A549 (cell line): ENCODE results near the gene SCUBE1. TPM values are rescaled to one million over a fixed set of nuclear protein-coding genes. Genes with fewer than 3 reads are reported as not detected.

Experiments
- ATAC-seq, 2 experiments: fragments of 200-7000 bp in 1 of 2; fragments of >200 bp in 1 of 2; cut with Nextera tagmentation in 1 of 2; cut with Tn5 transposase in 1 of 2; 3 replicates each; pipeline versions ENCODE4 v1.8.0 to v1.9.1; 2018 to 2020; ENCODE audit warnings: mild to moderate bottlenecking in 1 of 2, moderate library complexity in 1 of 2
- CTCF ChIA-PET: fragments of 300-600 bp; sonication (Branson Sonifier 250); formaldehyde crosslinking; extraction: SDS; loops from one replicate; lab custom pipeline; 2021; ENCODE audit warnings: antibody characterized with exemption, inconsistent platforms; lab: Yijun Ruan, JAX
- POLR2A ChIA-PET: fragments of 350-600 bp; formaldehyde crosslinking; extraction: SDS; loops from one replicate; lab custom pipeline; 2021; ENCODE audit warnings: antibody characterized with exemption, inconsistent platforms; lab: Yijun Ruan, JAX
- DNase-seq, 2 experiments: peaks; one replicate each; pipeline versions ENCODE4 v3.0.0 to v3.0.0-alpha.2; 2011 to 2016; ENCODE audit warnings: low read depth in 1 of 2, low spot score in 1 of 2
- FAIRE-seq: peaks from 2 replicates; lab custom pipeline; 2011; peaks lifted over from hg19 to GRCh38; lab: Jason Lieb, UNC
- H3K27ac ChIP-seq, 2 experiments: fragments of >200 bp; sonication (Bioruptor Twin); formaldehyde crosslinking; 3 replicates each; pipeline ENCODE4 v1.5.1; 2016 to 2017
- H3K4me1 ChIP-seq: fragments of >200 bp; sonication (Bioruptor Twin); formaldehyde crosslinking; 3 replicates; pipeline ENCODE4 v1.6.1; 2016
- H3K4me2 ChIP-seq: fragments of >200 bp; sonication (Bioruptor Twin); formaldehyde crosslinking; 3 replicates; pipeline ENCODE4 v1.6.1; 2016
- H3K4me3 ChIP-seq: fragments of >200 bp; sonication (Bioruptor Twin); formaldehyde crosslinking; 3 replicates; pipeline ENCODE4 v1.5.1; 2016
- H3K9me3 ChIP-seq: fragments of >200 bp; sonication (Bioruptor Twin); formaldehyde crosslinking; 3 replicates; pipeline ENCODE4 v1.6.1; 2016
- ATOH8 ChIP-seq: fragments of 250-450 bp; sonication (Bioruptor Pico); IDR thresholded peaks from 2 replicates; pipeline ENCODE4 v1.5.0; 2020; ENCODE audit warnings: low read depth, mild to moderate bottlenecking, moderate library complexity
- CBX2 ChIP-seq: fragments of 200-600 bp; sonication (generic); IDR thresholded peaks from 2 replicates; pipeline ENCODE4 v1.6.1; 2016; ENCODE audit warnings: low read depth, mild to moderate bottlenecking, borderline replicate concordance
- CEBPB ChIP-seq, 2 experiments: fragments of >200 bp in 1 of 2; sonication (Bioruptor Twin) in 1 of 2; formaldehyde crosslinking in 1 of 2; IDR thresholded peaks; 2 replicates each; pipeline ENCODE4 v1.6.1; 2012 to 2016
- E2F6 ChIP-seq: IDR thresholded peaks from 2 replicates; pipeline ENCODE4 v1.6.1; 2012; ENCODE audit warnings: low read depth, borderline replicate concordance
- ELK1 ChIP-seq: fragments of 150-350 bp; IDR thresholded peaks from 2 replicates; pipeline ENCODE4 v1.6.1; 2014; ENCODE audit warnings: low read depth, mild to moderate bottlenecking, low read length
- FOSB ChIP-seq: fragments of 250-450 bp; sonication (Bioruptor Pico); IDR thresholded peaks from 2 replicates; pipeline ENCODE4 v1.5.0; 2020; ENCODE audit warnings: mild to moderate bottlenecking, moderate library complexity
- FOXS1 ChIP-seq: fragments of 250-450 bp; sonication (Bioruptor Pico); IDR thresholded peaks from 2 replicates; pipeline ENCODE4 v1.5.0; 2020; ENCODE audit warnings: mild to moderate bottlenecking, moderate library complexity
- GATA3 ChIP-seq: IDR thresholded peaks from 2 replicates; pipeline ENCODE4 v1.6.1; 2012; ENCODE audit warnings: borderline replicate concordance
- HMGXB4 ChIP-seq: fragments of 250-450 bp; sonication (Bioruptor Pico); IDR thresholded peaks from 2 replicates; pipeline ENCODE4 v1.5.0; 2021; ENCODE audit warnings: mild to moderate bottlenecking, moderate library complexity, borderline replicate concordance
- JUNB ChIP-seq: fragments of >200 bp; sonication (Bioruptor Twin); formaldehyde crosslinking; IDR thresholded peaks from 2 replicates; pipeline ENCODE4 v1.6.1; 2016
- KDM1A ChIP-seq: fragments of 200-600 bp; sonication (generic); IDR thresholded peaks from 2 replicates; pipeline ENCODE4 v1.6.1; 2016; ENCODE audit warnings: low read depth, mild to moderate bottlenecking
- MAFK ChIP-seq: fragments of 450-650 bp; IDR thresholded peaks from 2 replicates; pipeline ENCODE4 v1.6.1; 2014; ENCODE audit not compliant: partially characterized antibody
- NPAS2 ChIP-seq: fragments of 250-450 bp; sonication (Bioruptor Pico); IDR thresholded peaks from 2 replicates; pipeline ENCODE4 v1.8.0; 2022; ENCODE audit warnings: mild to moderate bottlenecking, moderate library complexity, borderline replicate concordance
- NR3C1 ChIP-seq: fragments of >200 bp; sonication (Bioruptor Twin); formaldehyde crosslinking; IDR thresholded peaks from 3 replicates; pipeline ENCODE4 v1.6.1; 2017
- RFX5 ChIP-seq: fragments of 450-650 bp; IDR thresholded peaks from 2 replicates; pipeline ENCODE4 v1.7.1; 2014; ENCODE audit warnings: antibody characterized with exemption, mild to moderate bottlenecking, moderate library complexity
- SREBF2 ChIP-seq: fragments of 450-650 bp; IDR thresholded peaks from 2 replicates; pipeline ENCODE4 v1.6.1; 2014; ENCODE audit warnings: mild to moderate bottlenecking, moderate library complexity
- TP53 ChIP-seq: fragments of 250-450 bp; sonication (Bioruptor Pico); IDR thresholded peaks from 2 replicates; pipeline ENCODE4 v1.5.0; 2021; ENCODE audit warnings: mild to moderate bottlenecking, moderate library complexity
- ZFP36 ChIP-seq: fragments of 450-650 bp; IDR thresholded peaks from 2 replicates; pipeline ENCODE4 v1.6.1; 2014; ENCODE audit warnings: borderline replicate concordance; ENCODE audit not compliant: partially characterized antibody
- WGBS: methylation state at CpG from one replicate; pipeline ENCODE4 v1.1.6; 2017; ENCODE audit errors: missing lambda C conversion rate; 5-methylcytosine and 5-hydroxymethylcytosine counted together
- polyA plus RNA-seq, 4 experiments: library from polyadenylated mRNA; depleted of rRNA in 3 of 4; stranded (reverse); fragments of >200 nt; fragmentation: RNase III in 1 of 4; extraction: RNeasy Plus Mini Kit Qiagen cat#74134 plus additional on column Dnase treatment in 1 of 4; gene quantifications; 2 replicates in 3 of 4; 3 replicates in 1 of 4; pipeline ENCODE4 v1.2.3, GENCODE V29; 2011 to 2017
- TF ChIP-seq, protein P1 (sequence below): fragments of >200 bp; sonication (Bioruptor Twin); formaldehyde crosslinking; IDR thresholded peaks from 2 replicates; pipeline ENCODE4 v1.6.1; 2016
- TF ChIP-seq, protein P2 (sequence below): IDR thresholded peaks from 2 replicates; pipeline ENCODE4 v1.6.1; 2012
- TF ChIP-seq, protein P3 (sequence below): fragments of >200 bp; sonication (Bioruptor Twin); formaldehyde crosslinking; IDR thresholded peaks from 3 replicates; pipeline ENCODE4 v1.6.1; 2016

Gene SCUBE1
- polyA plus RNA-seq, 2 of the 4 experiments (the other 2 are of a cell fraction), result 0.01 to 0.12 TPM

DNA sequence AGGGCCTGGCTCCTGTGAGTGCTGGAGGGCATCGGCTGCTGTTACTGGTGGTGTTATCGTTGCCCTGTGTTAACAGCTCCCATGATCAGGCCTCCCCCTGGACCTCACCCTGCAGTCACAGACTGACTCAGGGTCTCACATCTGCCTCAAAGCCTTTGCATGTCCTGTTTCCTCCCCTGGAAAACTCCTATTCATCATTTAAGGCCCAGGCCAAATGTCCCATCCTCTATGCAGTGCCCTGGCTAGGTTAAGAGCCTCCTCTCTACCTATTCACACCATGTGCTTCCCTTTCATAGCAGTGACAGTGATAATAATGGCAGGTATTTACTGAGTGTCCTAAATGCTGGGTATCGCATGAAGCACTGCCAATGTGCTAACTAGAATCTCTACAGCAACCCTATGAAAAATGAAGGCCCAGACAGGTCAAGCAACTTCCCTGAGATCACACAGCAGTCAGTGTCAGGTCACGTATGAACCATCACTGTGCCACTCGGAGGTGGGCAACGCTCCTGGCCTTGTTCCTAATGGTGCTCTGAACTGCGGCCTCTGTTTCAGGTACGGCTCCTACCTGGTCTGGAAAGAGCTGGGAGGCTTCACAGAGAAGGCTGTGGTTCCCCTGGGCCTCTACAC is 182.6 kb downstream of the SCUBE1 start:
- no peak overlapping the region for H3K27ac ChIP-seq
- no peak for ATAC-seq
- POLR2A ChIA-PET, result no interaction called here
- TF ChIP-seq KDM1A (peak; percentile 69; the same call in 1 of the 2 replicates), ZFP36 (peak; percentile 71)
- TF ChIP-seq, protein P1, sequence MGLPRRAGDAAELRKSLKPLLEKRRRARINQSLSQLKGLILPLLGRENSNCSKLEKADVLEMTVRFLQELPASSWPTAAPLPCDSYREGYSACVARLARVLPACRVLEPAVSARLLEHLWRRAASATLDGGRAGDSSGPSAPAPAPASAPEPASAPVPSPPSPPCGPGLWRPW, result no peak
- TF ChIP-seq, all 56 proteins: peak for 2
- Histone ChIP-seq H3K9me3 (no peaks in the 10 kb centered on the region), H3K4me1 (no peaks in the 10 kb centered on the region; the same call in 2 of the 3 replicates), H3K4me2 (no peak overlapping the region), H3K4me3 (no peak overlapping the region)
- 91% methylated on average over 7 of the region's 8 CpGs for WGBS
- CTCF ChIA-PET, result interaction anchor here (0.8 kb wide), 1 partner anchor 70 kb away, joined by 4 read pairs; no protein-coding TSS in a partner anchor
- DNase-seq (no peak), FAIRE-seq (no peak)

- peak in 1 of 2 experiments; percentile 22 for DNase-seq
- ChIA-PET CTCF (no interaction called here), POLR2A (no interaction called here)
- ATAC-seq, result peak; percentile 36 to 51; a peak in 4 of 6 replicates
- no peak overlapping the region for H3K4me3 ChIP-seq
- H3K4me1 ChIP-seq, result no peaks in the 10 kb centered on the region; the same call in 2 of the 3 replicates
- no peaks in the 10 kb centered on the region for H3K9me3 ChIP-seq
- no peak overlapping the region for H3K27ac ChIP-seq
- 84% methylated on average over 5 of the region's 18 CpGs for WGBS
- H3K4me2 ChIP-seq, result no peak overlapping the region
- TF ChIP-seq, protein P2, sequence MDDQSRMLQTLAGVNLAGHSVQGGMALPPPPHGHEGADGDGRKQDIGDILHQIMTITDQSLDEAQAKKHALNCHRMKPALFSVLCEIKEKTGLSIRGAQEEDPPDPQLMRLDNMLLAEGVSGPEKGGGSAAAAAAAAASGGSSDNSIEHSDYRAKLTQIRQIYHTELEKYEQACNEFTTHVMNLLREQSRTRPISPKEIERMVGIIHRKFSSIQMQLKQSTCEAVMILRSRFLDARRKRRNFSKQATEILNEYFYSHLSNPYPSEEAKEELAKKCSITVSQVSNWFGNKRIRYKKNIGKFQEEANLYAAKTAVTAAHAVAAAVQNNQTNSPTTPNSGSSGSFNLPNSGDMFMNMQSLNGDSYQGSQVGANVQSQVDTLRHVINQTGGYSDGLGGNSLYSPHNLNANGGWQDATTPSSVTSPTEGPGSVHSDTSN, result no peak
- TF ChIP-seq NR3C1 (no peak), ATOH8 (no peak), FOSB (CRISPR knock-in tag) (no peak), CBX2 (no peak), TP53 (no peak), E2F6 (no peak), GATA3 (no peak), NPAS2 (no peak), RFX5 (no peak), ZFP36 (no peak), MAFK (no peak), SREBF2 (no peak)
- TF ChIP-seq, protein P3, sequence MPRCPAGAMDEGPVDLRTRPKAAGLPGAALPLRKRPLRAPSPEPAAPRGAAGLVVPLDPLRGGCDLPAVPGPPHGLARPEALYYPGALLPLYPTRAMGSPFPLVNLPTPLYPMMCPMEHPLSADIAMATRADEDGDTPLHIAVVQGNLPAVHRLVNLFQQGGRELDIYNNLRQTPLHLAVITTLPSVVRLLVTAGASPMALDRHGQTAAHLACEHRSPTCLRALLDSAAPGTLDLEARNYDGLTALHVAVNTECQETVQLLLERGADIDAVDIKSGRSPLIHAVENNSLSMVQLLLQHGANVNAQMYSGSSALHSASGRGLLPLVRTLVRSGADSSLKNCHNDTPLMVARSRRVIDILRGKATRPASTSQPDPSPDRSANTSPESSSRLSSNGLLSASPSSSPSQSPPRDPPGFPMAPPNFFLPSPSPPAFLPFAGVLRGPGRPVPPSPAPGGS, result no peak
- FAIRE-seq, result no peak
These were observed 183.5 kb downstream of the SCUBE1 start for GRCh38 chr22:43159484-43160178.

- H3K4me3 ChIP-seq, result no peak overlapping the region
- no peak overlapping the region for H3K4me2 ChIP-seq
- 85% methylated on average over 7 of the region's 24 CpGs for WGBS
- peaks cover 1% of the 10 kb centered on the region; the same call in 2 of the 3 replicates for H3K4me1 ChIP-seq
- H3K27ac ChIP-seq, result no peak overlapping the region
- CTCF ChIA-PET, result no interaction called here
- H3K9me3 ChIP-seq, result no peaks in the 10 kb centered on the region
- DNase-seq (no peak), ATAC-seq (no peak), FAIRE-seq (no peak)
- POLR2A ChIA-PET, result no interaction called here
- TF ChIP-seq FOXS1 (CRISPR knock-in tag) (no peak), ELK1 (no peak), ATOH8 (no peak), JUNB (no peak), CEBPB (IDR thresholded peaks at IDR 0.05) (no peak), HMGXB4 (CRISPR knock-in tag) (no peak)
- TF ChIP-seq, protein P2, result no peak
These were observed 184.2 kb downstream of the SCUBE1 start for GRCh38 chr22:43158778-43159483.
